Measurements from ENCODE around the gene ID3.

ID3 gene

GRCh38 chr1:23559136-23559984 is at the start of gene ID3:
ID3 (minus strand) TSS chr1:23559501; CDS start chr1:23559426, 75 bp downstream.
- peak; percentile 92 for DNase-seq

GRCh38 chr1:23607944-23608343 is 48.6 kb upstream of the ID3 start:
- DNase-seq, result no peak

GRCh38 chr1:23601968-23602876 is 42.9 kb upstream of the ID3 start:
- no peak for DNase-seq

GRCh38 chr1:23601135-23601967 is 42.0 kb upstream of the ID3 start:
- no peak for DNase-seq

GRCh38 chr1:23600283-23600682 is 41.0 kb upstream of the ID3 start:
- no peak for DNase-seq

- DNase-seq, result no peak
Measured at GRCh38 chr1:23599125-23599524, 39.8 kb upstream of the ID3 start.

- DNase-seq, result no peak
Measured at GRCh38 chr1:23598424-23598823, 39.1 kb upstream of the ID3 start.

- no peak for DNase-seq
Measured at GRCh38 chr1:23597635-23598388, 38.5 kb upstream of the ID3 start.

- no peak for DNase-seq
Measured at GRCh38 chr1:23596382-23597358, 37.4 kb upstream of the ID3 start.

- no peak for DNase-seq
Measured at GRCh38 chr1:23594927-23595353, 35.6 kb upstream of the ID3 start.

- no peak for DNase-seq
Measured at GRCh38 chr1:23594149-23594907, 35.0 kb upstream of the ID3 start.

- DNase-seq, result no peak
Measured at GRCh38 chr1:23593556-23594148, 34.4 kb upstream of the ID3 start.

- no peak for DNase-seq
Measured at GRCh38 chr1:23593042-23593521, 33.8 kb upstream of the ID3 start.

GRCh38 chr1:23592209-23592892 is 33.0 kb upstream of the ID3 start:
- no peak for DNase-seq

GRCh38 chr1:23591460-23592208 is 32.3 kb upstream of the ID3 start:
- DNase-seq, result no peak

- DNase-seq, result no peak
Measured at GRCh38 chr1:23590058-23590783, 30.9 kb upstream of the ID3 start.

- DNase-seq, result no peak
Measured at GRCh38 chr1:23589585-23589986, 30.3 kb upstream of the ID3 start.
